Keratinocyte (primary cell): ENCODE data around the gene MEAK7. TPM values are rescaled to one million over a fixed set of nuclear protein-coding genes. Genes with fewer than 3 reads are reported as not detected.

Source experiments
- DNase-seq: peaks from one replicate; pipeline ENCODE4 v3.0.0-alpha.2; 2011; ENCODE audit warnings: low read depth, missing footprints, low spot score
- FAIRE-seq: peaks from 2 replicates; lab custom pipeline; 2011; peaks lifted over from hg19 to GRCh38; lab: Jason Lieb, UNC
- H2AFZ ChIP-seq: 2 replicates; pipeline ENCODE4 v1.6.0; 2012; ENCODE audit warnings: low read length, control low read depth, inconsistent platforms; ENCODE audit not compliant: control insufficient read depth
- H3K27ac ChIP-seq: 2 replicates; pipeline ENCODE4 v1.5.1; 2011; ENCODE audit warnings: low read length; ENCODE audit not compliant: control insufficient read depth, insufficient read depth
- H3K27me3 ChIP-seq: 3 replicates; pipeline ENCODE4 v1.6.0; 2011; ENCODE audit warnings: low read length; ENCODE audit not compliant: control insufficient read depth, insufficient read depth; ENCODE audit errors: extremely low read depth
- H3K36me3 ChIP-seq, 2 experiments: 2 replicates in 1 of 2; 3 replicates in 1 of 2; pipeline ENCODE4 v1.5.1; 2011; ENCODE audit warnings: low read length in 2 of 2, mild to moderate bottlenecking in 1 of 2; ENCODE audit not compliant: control insufficient read depth in 2 of 2, insufficient read depth in 2 of 2; ENCODE audit errors: extremely low read depth in 1 of 2
- H3K4me1 ChIP-seq: 3 replicates; pipeline ENCODE4 v1.5.1; 2011; ENCODE audit warnings: low read length; ENCODE audit not compliant: control insufficient read depth, insufficient read depth; ENCODE audit errors: extremely low read depth
- H3K4me2 ChIP-seq: 3 replicates; pipeline ENCODE4 v1.6.0; 2011; ENCODE audit warnings: low read depth, low read length; ENCODE audit not compliant: control insufficient read depth, insufficient read depth; ENCODE audit errors: extremely low read depth
- H3K4me3 ChIP-seq, 3 experiments: fragments of 200-600 bp in 1 of 3; sonication (generic) in 1 of 3; 2 replicates in 2 of 3; 3 replicates in 1 of 3; pipeline ENCODE4 v1.5.1; 2011 to 2016; ENCODE audit warnings: low read length in 3 of 3, mild to moderate bottlenecking in 3 of 3, control low read depth in 2 of 3, inconsistent platforms in 1 of 3, low read depth in 1 of 3, mixed read lengths in 1 of 3, mixed run types in 1 of 3, moderate library complexity in 1 of 3; ENCODE audit not compliant: control insufficient read depth in 2 of 3, insufficient read depth in 2 of 3; ENCODE audit errors: extremely low read depth in 1 of 3
- H3K79me2 ChIP-seq: 2 replicates; pipeline ENCODE4 v1.6.0; 2012; ENCODE audit warnings: low read length; ENCODE audit not compliant: control insufficient read depth, insufficient read depth
- H3K9ac ChIP-seq: 3 replicates; pipeline ENCODE4 v1.6.0; 2011; ENCODE audit warnings: low read length; ENCODE audit not compliant: control insufficient read depth, insufficient read depth; ENCODE audit errors: extremely low read depth
- H3K9me1 ChIP-seq: 3 replicates; pipeline ENCODE4 v1.6.0; 2011; ENCODE audit warnings: low read length; ENCODE audit not compliant: control insufficient read depth, insufficient read depth; ENCODE audit errors: extremely low read depth
- H3K9me3 ChIP-seq: 2 replicates; pipeline ENCODE4 v1.5.1; 2012; ENCODE audit warnings: low read depth, low read length; ENCODE audit not compliant: control insufficient read depth
- H4K20me1 ChIP-seq: 3 replicates; pipeline ENCODE4 v1.6.0; 2011; ENCODE audit warnings: low read length; ENCODE audit not compliant: control insufficient read depth, insufficient read depth; ENCODE audit errors: extremely low read depth
- EZH2 ChIP-seq: IDR thresholded peaks from one replicate; pipeline ENCODE4 v1.6.1; 2012; ENCODE audit warnings: inconsistent platforms, mild to moderate bottlenecking, low read length, moderate library complexity
- dilution Hi-C: fragments of 300-500 bp; cut with MboI; formaldehyde crosslinking; loops from one replicate; pipeline ENCODE4 v1.7.0; 2020; ENCODE audit warnings: low sequenced_read_pairs; ENCODE audit not compliant: extremely low pct_ligation_motif_present
- polyA plus RNA-seq, 5 experiments: library from polyadenylated mRNA; depleted of rRNA in 3 of 5; stranded (reverse) in 3 of 5; stranded (forward) in 1 of 5; unstranded in 1 of 5; fragments of >200 nt; gene quantifications; 1 replicate in 1 of 5; 2 replicates in 3 of 5; 3 replicates in 1 of 5; pipeline versions ENCODE4 v1.2.1 to v1.2.3, GENCODE V29; 2011 to 2012; ENCODE audit warnings: missing spikeins in 2 of 5, low read depth in 1 of 5, low replicate concordance in 1 of 5
- TF ChIP-seq, protein P1 (sequence below), 3 experiments: IDR thresholded peaks in 1 of 3; conservative IDR thresholded peaks in 1 of 3; optimal IDR thresholded peaks in 1 of 3; 2 replicates in 2 of 3; 3 replicates in 1 of 3; pipeline versions ENCODE3 to v1.5.1; 2011; ENCODE audit warnings: low read length in 3 of 3, mild to moderate bottlenecking in 3 of 3, moderate library complexity in 2 of 3, control low read depth in 1 of 3, inconsistent platforms in 1 of 3; ENCODE audit not compliant: insufficient read depth in 2 of 3; ENCODE audit errors: extremely low read depth in 1 of 3

Gene MEAK7
- polyA plus RNA-seq, 1 donor (not counting 4 experiments of a cell fraction or from before 2014, with no cell fraction given) = 81.0 TPM

DNA sequence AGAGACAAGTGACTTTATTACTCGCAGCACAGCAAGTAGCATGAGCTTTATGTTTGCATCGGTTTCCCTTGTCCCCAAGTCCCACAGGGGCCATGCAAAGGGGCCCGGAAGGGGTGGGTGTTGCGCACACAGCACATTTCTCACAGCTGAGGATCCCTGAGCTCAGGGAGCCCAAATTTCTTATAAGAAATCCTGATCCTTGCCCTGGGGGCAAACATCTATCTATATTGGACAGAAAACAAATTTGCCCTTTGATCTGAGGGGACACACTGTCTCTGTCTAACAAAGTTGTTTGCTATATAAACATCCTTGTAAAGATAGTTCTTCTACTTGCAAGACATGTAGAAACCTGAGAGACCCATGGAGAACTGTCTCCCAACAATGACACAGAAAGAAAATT lies 35.7 kb upstream of the MEAK7 start:
- Histone ChIP-seq H3K9me3 (no peaks in the 10 kb centered on the region), H3K9ac (no peak overlapping the region), H3K4me3 (no peak overlapping the region), H3K9me1 (no peaks in the 10 kb centered on the region), H3K27ac (no peak overlapping the region), H4K20me1 (no peaks in the 10 kb centered on the region), H3K4me2 (no peak overlapping the region), H2AFZ (no peak overlapping the region), H3K36me3 (no peaks in the 10 kb centered on the region), H3K27me3 (peaks cover 9% of the 10 kb centered on the region), H3K4me1 (no peaks in the 10 kb centered on the region), H3K79me2 (no peaks in the 10 kb centered on the region)
- dilution Hi-C loops = no loop called here
- FAIRE-seq (no peak), DNase-seq (no peak)
- TF ChIP-seq, protein P1, sequence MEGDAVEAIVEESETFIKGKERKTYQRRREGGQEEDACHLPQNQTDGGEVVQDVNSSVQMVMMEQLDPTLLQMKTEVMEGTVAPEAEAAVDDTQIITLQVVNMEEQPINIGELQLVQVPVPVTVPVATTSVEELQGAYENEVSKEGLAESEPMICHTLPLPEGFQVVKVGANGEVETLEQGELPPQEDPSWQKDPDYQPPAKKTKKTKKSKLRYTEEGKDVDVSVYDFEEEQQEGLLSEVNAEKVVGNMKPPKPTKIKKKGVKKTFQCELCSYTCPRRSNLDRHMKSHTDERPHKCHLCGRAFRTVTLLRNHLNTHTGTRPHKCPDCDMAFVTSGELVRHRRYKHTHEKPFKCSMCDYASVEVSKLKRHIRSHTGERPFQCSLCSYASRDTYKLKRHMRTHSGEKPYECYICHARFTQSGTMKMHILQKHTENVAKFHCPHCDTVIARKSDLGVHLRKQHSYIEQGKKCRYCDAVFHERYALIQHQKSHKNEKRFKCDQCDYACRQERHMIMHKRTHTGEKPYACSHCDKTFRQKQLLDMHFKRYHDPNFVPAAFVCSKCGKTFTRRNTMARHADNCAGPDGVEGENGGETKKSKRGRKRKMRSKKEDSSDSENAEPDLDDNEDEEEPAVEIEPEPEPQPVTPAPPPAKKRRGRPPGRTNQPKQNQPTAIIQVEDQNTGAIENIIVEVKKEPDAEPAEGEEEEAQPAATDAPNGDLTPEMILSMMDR (optimal IDR thresholded peaks at IDR 0.05 in 1 of 3, IDR thresholded peaks at IDR 0.05 in 1 of 3, conservative IDR thresholded peaks at IDR 0.05 in 1 of 3; ENCODE audit: extremely low read depth in 1 of 3, insufficient read depth in 2 of 3, low read length in 3 of 3) = no peak
- TF ChIP-seq EZH2 = no peak

DNA sequence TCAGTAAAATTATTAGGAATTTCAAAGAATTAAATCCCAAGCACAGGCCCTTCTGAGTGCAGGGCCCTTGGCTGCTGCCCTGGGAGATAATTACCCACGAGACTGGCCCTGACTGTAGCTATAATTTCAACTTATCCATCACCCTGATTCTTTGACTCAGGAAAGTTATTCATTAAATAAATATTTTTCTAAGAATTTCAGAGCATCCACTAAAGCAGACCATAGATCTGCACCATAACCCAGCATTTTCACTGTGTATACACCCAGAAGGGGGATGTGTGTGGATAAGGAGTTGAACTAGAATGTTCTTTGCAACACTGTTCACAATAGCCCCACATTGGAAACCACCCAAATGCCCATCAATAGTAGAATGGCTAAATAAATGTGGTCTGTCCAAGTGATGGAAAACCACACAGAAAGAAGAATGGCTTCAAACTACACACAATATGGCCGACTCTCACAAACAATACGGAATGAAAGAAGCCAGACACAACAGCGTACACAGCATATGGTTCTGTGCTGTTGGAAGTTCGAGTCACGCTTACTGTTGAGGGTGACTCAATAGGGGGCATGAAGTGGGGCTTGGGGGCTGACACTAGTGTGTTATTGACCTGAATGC lies 33.9 kb upstream of the MEAK7 start:
- no peak overlapping the region for H3K9ac ChIP-seq
- no peak overlapping the region for H3K27ac ChIP-seq
- peaks cover 3% of the 10 kb centered on the region for H3K27me3 ChIP-seq
- H3K36me3 ChIP-seq = no peaks in the 10 kb centered on the region
- no peaks in the 10 kb centered on the region for H3K79me2 ChIP-seq
- dilution Hi-C loops = no loop called here
- H3K4me3 ChIP-seq = no peak overlapping the region
- no peaks in the 10 kb centered on the region for H3K9me3 ChIP-seq
- FAIRE-seq = no peak
- no peak for DNase-seq
- H4K20me1 ChIP-seq = no peaks in the 10 kb centered on the region
- no peaks in the 10 kb centered on the region for H3K4me1 ChIP-seq
- no peak overlapping the region for H3K4me2 ChIP-seq
- no peak overlapping the region for H2AFZ ChIP-seq
- H3K9me1 ChIP-seq = no peaks in the 10 kb centered on the region
- no peak for TF ChIP-seq EZH2
- TF ChIP-seq, protein P1 (optimal IDR thresholded peaks at IDR 0.05 in 1 of 3, IDR thresholded peaks at IDR 0.05 in 1 of 3, conservative IDR thresholded peaks at IDR 0.05 in 1 of 3; ENCODE audit: extremely low read depth in 1 of 3, insufficient read depth in 2 of 3, low read length in 3 of 3) = no peak
